HG03342 (cell line): Measurements from ENCODE around the gene FBXO40.
A peak's percentile ranks its signal among the peaks of the same experiment; 100 is the strongest.
"Not testable (repeated sequence)": the region's sequence is repeated elsewhere in the genome, so short reads cannot be mapped to it uniquely, and the experiment has no call there.

Experiments used
- ATAC-seq: cut with Tn5 transposase; IDR thresholded peaks from one replicate; pipeline ENCODE4 v1.9.1; 2021; ENCODE audit warnings: mild to moderate bottlenecking, moderate library complexity; ENCODE audit not compliant: unreplicated experiment

The FBXO40 gene, protein sequence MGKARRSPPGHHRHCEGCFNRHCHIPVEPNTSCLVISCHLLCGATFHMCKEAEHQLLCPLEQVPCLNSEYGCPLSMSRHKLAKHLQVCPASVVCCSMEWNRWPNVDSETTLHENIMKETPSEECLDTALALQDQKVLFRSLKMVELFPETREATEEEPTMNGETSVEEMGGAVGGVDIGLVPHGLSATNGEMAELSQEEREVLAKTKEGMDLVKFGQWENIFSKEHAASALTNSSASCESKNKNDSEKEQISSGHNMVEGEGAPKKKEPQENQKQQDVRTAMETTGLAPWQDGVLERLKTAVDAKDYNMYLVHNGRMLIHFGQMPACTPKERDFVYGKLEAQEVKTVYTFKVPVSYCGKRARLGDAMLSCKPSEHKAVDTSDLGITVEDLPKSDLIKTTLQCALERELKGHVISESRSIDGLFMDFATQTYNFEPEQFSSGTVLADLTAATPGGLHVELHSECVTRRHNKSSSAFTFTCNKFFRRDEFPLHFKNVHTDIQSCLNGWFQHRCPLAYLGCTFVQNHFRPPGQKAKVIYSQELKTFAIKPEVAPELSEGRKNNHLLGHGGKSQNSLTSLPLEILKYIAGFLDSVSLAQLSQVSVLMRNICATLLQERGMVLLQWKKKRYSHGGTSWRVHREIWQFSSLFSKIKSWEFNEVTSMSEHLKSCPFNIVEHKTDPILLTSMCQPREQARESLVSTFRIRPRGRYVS

DNA sequence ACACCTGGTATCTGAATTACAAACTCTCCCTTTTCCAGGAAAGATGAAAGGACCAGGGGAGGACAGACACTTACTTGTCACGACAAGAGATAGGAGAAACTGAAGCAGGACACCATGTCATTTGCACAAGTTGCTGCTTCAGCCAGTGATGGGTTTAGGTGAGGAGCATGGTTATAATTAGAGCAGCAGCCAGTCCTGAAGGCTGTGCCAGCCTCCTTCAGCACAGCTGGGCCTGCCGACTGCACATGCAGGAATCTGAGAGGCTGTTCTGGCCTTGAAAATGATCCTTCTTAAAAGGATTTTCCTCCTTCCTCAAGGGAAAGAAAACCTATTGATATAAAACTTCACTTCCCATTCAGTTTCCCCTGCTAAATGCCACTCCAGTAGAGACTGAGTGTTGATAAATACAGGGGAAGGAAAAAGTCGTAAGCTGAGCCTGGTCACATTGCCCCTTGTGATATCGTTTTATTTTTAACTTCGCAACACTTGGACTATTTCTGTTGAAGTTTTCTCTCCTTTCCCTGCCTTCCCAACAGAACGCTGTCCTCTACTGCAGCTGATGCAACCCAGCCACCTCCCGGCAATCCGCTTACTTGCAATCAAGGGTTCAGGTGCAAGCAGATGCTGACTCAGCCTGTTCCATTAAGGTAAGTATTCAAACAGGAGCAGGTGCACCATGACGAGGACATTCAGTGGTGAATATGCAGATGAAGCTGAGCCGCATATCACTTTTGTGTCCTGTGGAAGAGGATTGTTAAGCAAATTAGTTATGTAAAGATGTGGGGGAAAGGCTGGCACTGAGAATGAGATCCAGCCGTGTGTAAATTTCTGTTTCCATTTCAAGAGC lies at the start of gene FBXO40:
Gene FBXO40 (plus strand): TSS at position 524 of the 847 bp plus-strand sequence. CDS start 27,197 bp downstream, outside the sequence.
- no peak for ATAC-seq

DNA sequence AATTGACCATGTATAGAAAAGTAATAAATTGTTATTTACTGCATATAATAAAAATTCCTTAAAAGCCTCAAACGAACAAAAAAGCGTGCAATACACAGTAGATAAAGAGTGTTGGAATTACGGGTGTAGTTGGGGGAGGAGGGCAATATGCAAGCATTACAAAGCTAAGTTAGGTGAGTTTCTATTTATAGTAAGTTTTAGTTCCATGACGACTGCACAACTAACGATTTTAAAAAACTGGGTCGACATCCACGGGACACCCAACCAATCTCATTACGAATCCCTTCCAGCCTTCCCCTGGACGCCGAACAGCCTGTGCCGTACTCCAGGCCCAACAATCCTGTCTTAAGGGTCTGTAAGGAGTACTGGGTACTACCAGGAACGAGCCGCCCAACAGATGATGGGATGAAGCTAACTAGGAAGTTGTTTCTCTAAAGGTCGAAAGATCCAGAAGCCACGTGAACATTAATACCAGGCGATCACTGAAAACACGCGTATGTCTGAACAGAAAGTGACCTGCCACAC lies 48.1 kb upstream of the FBXO40 start:
- peak; percentile 8 for ATAC-seq

DNA sequence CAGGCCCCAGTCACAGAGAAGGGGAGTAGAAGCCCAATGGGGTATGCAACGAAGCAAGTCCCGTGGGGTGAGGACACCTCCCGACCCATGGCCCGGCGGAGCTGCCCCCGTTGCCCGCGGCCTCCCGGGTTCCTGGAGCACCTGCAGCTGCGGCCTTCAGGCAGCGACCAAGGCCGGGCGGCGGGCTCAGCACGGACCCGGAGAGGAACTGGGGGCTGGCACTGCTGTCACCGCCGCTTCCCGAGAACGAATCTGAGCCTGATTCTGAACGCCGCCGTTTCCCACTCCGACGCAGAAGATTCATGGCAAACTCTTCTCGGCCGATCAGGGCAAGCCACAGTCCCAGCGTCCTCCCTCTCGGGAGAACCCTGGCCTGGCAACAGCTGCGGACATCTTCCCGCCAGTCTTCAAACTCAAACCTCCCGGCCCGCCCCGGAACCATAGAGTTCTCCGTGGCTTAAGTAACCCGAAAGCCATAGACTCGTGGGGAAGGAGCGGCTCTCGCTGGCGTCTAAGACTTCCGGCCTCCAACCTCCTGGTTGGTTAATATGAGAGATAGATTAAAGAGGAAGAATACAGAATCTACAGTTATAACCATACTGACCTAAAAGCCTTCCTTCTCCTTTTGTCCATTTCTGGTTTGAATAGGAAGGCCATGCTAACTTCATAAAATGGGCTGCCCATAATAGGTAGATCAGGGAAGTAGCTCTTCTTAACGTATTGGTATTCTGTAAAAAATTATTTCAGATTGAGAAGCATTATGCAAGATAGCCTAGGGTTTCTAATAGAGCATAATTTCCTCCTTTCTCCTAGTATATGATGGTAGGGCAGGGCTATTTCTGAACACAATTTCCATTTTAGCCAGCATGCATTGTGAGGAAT lies 47.4 kb upstream of the FBXO40 start, which contains the start of gene POLQ:
Gene POLQ (minus strand): TSS at position 415 of the 882 bp plus-strand sequence. CDS start 111 bp downstream, at position 304.
- peak; percentile 79 for ATAC-seq

DNA sequence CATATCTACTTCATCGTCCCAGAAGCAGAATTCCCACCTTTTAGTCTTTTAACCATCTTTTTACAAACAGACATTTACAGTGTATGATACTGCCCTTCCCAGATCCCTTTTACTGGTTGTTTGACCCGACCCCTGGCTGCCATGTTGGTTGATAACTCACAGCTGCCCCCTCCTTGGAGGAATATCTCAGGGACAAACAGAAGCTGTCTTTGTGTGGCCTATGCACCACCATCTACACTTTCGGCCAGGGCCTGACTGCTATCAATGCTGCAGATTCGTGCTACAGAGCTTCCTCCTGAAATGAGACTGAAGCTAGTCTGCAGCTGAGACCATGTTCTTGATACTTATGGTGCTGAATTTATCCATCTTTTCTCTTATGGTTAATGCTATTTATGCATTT lies 40.8 kb upstream of the FBXO40 start:
- ATAC-seq, result no peak

DNA sequence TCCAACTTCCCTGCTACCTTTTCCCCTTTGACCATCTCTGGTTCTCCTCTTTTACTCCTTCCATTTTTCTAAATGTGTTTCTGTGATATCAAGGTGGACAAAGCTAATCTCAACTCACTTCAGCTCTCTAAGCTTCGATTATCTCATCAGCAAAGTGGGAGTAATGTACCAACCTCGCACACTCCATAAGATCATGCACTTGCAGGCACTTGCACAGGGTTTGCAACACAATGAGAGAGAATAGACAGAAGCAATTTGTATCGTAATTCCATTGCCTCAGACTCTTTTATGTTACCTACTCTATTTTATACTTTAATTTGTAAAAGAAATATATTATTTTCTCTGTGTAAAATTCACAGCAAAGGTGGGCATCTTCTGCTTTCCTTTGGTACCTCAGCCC lies 40.4 kb upstream of the FBXO40 start:
- ATAC-seq, result no peak

DNA sequence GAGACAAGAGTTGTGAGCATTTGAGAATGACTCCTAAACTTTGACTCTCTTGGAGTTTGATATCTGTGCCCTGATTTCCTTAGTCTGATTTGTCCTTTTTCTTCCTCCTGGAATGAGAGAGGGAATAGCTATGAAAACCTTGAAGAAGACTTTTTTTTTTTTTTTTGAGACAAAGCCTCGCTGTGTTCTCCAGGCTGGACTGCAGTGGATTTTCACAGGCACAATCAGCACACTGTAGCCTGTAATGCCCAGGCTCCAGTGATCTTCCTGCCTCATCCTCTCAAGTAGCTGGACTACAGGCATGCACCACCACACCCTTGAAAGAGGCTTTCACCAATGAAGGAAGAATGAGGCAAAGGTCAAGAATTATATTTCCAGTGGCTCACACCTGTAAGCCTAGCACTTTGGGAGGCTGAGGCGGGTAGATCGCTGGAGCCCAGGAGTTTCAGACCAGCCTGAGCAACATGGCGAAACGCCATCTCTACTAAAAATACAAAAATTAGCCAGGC lies 35.7 kb upstream of the FBXO40 start:
- no peak for ATAC-seq

DNA sequence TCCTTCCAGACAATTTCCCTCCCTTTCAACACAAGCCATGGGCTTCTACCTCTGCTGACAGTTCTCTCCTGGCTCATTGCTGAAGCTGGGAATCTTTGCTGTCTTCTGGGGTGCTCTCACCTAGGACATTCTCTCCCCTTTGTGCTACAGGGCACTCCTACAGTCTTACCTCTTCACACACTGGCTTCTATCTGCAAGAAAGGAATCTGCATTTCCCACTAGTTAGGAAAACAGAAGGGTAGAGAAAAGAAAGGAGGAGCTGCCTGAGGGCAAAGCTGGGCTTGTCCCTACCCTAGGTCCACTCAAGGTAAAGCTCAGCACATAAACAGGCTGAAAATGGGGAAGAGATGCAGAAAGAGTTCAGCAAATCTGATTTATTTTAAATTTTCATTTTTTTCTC lies 31.0 kb upstream of the FBXO40 start:
- ATAC-seq, result no peak

DNA sequence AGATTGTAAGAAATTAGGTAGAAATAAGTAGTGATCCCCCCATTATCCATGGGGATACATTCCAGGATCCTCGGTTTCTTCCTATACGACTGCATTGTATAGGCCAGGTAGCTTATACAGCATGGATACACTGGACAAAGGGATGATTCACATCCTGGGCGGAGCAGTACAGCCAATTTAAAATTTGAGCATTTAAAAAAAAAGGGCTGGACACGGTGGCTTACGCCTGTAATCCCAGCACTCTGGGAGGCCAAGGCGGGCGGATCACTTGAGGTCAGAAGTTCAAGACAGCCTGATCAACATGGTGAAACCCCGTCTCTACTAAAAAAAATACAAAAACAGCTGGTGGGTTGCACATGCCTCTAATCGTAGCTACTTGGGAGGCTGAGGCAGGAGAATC lies 26.4 kb upstream of the FBXO40 start:
- no peak for ATAC-seq

DNA sequence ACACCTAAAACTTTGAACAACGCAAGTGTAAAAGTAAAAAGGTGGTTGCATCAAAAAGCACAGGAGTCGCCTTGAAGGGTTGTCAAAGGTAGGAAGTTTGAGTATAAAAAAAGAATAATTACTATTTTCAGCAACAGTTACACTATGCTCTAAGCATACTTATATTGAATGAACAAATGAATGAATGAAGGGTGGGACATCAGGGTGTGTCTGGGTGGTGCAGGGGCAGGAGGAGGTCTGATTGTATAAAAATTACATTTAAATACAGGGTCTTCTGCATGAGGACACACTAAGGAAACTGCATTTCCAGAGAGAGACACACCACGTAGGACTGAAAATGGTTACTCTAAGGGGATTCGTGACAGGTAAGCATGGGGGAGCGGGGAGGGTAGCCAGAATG lies 25.5 kb upstream of the FBXO40 start, which contains the start of gene ARGFX:
Gene ARGFX (plus strand): TSS at position 301 of the 400 bp plus-strand sequence. CDS start 2,765 bp downstream, outside the sequence.
- ATAC-seq, result no peak

DNA sequence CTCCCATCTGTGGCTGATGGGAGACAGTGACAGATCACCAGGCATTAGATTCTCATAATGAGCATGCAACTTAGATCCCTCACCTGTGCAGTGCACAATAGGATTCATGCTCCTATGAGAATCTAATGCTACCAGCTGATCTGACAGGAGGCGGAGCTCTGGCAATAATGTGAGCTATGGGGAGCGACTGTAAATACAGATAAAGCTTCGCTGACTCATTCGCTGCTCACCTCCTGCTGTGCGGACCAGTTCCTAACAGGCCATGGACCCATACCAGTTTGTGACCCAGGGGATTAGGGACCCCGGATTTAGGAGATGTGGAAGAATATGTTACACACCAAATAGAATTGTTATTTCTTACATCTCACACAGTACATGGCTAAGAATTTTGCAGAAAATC lies 18.7 kb upstream of the FBXO40 start:
- no peak for ATAC-seq

DNA sequence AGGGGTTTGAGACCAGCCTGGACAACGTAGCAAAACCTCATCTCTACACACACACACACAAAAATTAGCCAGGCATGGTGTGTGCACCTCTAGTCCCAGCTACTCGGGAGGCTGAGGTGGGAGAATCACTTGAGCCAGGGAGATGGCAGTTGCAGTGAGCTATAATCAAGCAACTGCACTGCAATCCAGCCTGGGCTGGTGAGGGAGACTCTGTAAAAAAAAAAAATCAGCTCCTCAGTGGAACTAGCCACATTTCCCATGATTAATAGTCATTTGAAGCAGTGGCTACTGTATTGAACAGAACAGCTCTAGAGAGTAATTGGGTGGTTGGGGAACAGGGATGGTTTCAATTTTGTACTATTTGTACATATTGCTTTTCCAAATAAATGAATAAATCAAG lies 11.5 kb upstream of the FBXO40 start:
- ATAC-seq, result no peak

DNA sequence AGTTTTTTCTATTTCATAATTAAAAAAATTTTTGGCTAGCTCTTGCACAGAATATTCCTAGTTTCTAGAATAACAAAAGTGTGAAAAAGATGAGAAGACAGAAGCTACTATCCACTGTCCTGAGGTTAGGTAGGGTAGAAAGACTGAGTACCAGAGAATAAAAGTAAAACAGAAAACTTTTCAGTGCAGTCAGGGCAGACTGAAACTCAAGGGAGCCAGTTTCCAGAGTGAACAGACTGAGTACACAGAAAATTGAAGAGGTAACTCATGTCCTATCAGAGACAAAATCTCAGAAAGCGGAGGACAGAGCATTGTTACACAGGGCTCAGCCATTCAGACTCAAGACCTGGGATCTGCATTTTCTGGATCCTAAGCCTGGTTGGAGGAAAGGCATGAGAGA lies 8.8 kb upstream of the FBXO40 start:
- ATAC-seq, result no peak

DNA sequence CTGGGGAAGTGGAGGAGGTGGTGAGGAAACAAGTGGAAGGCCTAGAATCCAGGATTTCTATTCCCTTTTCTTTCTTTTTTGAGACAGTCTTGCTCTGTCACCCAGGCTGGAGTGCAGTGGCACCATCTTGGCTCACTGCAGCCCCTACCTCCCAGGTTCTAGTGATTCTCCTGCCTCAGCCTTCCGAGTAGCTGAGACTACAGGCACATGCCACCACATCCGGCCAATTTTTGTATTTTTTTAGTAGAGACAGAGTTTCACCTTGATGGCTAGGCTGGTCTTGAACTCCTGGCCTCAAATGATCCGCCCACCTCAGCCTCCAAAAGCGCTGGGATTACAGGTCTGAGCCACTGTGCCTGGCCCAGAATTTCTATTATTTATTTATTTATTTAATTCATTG lies 627 bp downstream of the FBXO40 start:
- ATAC-seq, result not testable (repeated sequence)

DNA sequence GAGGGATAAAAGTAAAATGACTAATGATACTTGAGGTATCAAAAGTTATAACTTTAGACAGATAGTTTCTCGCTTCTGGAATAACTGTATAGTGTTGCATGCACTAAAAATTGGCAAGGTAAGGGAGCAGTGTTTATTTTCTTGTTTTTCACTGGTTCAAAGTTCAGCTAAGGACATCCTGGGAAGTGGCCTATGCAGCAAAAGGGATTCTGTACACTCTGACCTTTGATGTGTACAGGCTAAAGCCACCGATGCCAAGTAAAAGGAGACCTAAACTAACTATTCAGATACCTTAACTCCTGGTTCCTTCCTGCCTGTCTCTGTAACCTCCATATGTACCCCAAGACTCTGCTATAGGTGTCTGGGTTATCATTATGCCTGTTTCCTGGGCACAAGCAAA lies 1.7 kb downstream of the FBXO40 start:
- no peak for ATAC-seq

DNA sequence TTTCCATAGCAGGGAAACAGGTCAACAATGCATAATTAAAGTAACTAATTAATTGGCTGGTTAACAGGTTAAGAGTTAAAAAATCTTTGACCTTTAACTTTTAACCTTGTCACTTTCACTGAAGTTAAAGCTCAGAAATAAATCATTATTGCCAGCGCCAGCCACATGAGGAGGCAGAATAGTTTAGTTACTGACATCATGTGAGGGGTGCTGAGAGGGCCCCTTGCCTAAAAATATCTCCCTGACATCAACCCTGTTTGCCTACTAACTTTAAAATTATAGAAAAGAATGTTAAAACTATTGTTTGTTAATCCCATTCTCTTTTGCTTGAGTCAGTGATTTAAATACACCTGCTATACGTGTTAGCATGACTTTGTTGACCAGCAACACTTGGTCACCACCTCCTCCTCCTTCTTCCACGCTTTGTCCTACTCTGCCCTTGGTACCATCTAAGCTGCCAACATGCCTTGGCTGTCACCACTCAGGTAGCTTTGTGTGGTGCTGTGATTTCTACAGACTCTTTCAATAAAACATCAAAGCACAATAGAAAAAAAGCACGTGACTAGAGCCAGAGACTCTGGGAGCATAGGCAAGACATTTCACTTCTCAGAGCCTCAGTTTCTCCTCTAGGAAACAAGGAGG lies 2.7 kb downstream of the FBXO40 start:
- no peak for ATAC-seq

DNA sequence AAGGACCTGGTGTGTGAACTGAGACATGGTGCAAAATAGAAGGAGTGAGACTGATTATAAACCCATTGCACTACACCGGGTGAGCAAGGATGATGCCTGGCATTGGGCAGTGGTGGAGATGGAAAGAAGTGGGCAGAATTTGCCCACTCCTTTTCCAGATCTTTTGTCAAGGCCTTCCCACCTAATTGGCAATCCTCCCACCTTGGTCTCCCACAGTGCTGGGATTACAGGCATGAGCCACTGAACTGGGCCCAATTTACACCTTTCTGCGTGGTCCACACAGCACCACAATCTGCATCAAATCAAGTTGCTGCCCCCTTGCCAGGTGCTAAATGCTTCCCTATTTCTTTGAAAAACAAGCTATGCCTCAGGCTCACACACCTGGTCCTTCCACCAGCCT lies 5.4 kb downstream of the FBXO40 start:
- ATAC-seq, result no peak

DNA sequence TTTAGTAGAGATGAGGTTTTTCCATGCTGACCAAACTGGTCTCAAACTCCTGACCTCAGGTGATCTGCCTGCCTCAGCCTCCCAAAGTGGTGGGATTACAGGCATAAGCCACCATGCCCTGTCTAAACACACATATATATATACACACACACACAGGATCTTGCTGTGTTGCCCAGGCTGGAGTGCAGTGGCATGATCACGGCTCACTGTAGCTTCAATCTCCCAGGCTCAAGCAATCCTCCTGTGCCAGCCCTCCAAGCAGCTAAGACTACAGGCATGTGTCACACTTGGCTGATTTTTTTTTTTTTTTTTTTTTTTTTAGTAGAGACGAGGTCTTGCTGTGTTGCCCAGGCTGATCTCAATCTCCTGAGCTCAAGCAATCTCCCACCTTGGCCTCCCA lies 6.7 kb downstream of the FBXO40 start:
- ATAC-seq, result not testable (repeated sequence)

DNA sequence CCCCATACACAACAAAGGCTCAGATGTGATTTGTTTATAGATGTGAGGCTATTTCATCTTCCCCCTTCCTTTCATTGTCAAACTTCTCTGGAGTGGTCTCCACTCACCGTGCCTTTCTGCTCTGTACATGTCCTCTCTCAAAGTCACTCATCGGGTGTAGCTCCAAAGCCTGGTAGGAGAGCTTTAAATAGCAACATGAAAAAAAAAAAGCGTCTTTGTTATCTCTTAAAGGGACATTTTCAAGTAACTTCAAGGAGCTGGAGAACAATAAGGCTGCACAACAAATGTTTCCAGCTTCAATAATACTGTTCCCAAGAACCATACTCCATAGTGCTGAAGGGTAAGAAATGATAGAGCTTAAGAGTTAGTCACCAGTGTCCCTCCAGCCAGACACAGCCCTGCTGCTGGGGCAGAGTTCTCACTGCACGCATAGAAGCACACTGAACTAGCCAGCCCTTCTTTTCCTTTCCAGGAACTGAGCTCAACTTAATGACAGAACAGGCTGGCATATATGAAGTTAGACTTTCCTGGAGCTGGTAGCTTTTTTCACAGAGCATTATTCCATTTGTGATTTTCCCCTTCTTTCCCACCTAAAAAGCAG lies 8.1 kb downstream of the FBXO40 start:
- ATAC-seq, result no peak

DNA sequence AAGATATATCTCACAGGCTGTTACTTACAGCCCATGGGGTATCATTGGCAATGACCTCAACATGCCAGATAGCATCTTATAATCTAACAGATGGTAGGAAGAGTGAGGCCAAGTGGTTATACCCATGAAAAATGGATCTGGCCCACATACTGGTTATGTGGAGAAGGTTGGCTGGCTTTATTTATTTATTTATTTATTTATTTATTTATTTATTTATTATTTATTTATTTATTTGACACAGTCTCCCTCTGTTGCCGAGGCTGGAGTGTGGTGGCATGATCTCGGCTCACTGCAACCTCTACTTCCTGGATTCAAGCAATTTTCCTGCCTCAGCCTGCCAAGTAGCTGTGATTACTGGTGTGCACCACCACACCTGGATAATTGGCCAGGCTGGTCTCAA lies 11.6 kb downstream of the FBXO40 start:
- ATAC-seq, result no peak
